Astrocyte of the cerebellum (primary cell): ENCODE data around the gene PHF2.

Source experiments
- DNase-seq: peaks from one replicate; pipeline ENCODE4 v3.0.0-alpha.2; 2011; ENCODE audit warnings: low read depth
- H3K4me3 ChIP-seq: 2 replicates; pipeline ENCODE4 v1.5.1; 2011; ENCODE audit warnings: mild to moderate bottlenecking, low read depth, low read length, moderate library complexity
- CTCF ChIP-seq: IDR thresholded peaks from 2 replicates; pipeline ENCODE4 v1.5.1; 2012; ENCODE audit warnings: low read length, low read depth, moderate library complexity, mild to moderate bottlenecking; ENCODE audit errors: missing control alignments
- in situ Hi-C: cut with HindIII; loops from 2 replicates; pipeline ENCODE4 v1.10.0; 2017; ENCODE audit warnings: low sequenced_read_pairs

Gene PHF2

GRCh38 chr9:93711002-93711401, 134.6 kb downstream of the PHF2 start:
- TF ChIP-seq CTCF: no peak
- in situ Hi-C loops: no loop called here
- no peak for DNase-seq
- no peak overlapping the region for H3K4me3 ChIP-seq

GRCh38 chr9:93712896-93713295, 136.5 kb downstream of the PHF2 start:
- in situ Hi-C loops: no loop called here
- no peak overlapping the region for H3K4me3 ChIP-seq
- no peak for TF ChIP-seq CTCF
- no peak for DNase-seq

GRCh38 chr9:93713716-93714115, 137.3 kb downstream of the PHF2 start:
- in situ Hi-C loops: no loop called here
- no peak overlapping the region for H3K4me3 ChIP-seq
- DNase-seq: no peak
- TF ChIP-seq CTCF: no peak

- TF ChIP-seq CTCF: no peak
- DNase-seq: no peak
- in situ Hi-C loops: no loop called here
- no peak overlapping the region for H3K4me3 ChIP-seq
Measured at GRCh38 chr9:93721417-93721965, 145.1 kb downstream of the PHF2 start.

- DNase-seq: no peak
- no peak overlapping the region for H3K4me3 ChIP-seq
- in situ Hi-C loops: no loop called here
- TF ChIP-seq CTCF: no peak
Measured at GRCh38 chr9:93724852-93725251, 148.5 kb downstream of the PHF2 start.

GRCh38 chr9:93725382-93725781, 149.0 kb downstream of the PHF2 start:
- TF ChIP-seq CTCF: no peak
- H3K4me3 ChIP-seq: no peak overlapping the region
- in situ Hi-C loops: no loop called here
- DNase-seq: no peak

GRCh38 chr9:93726147-93726546, 149.8 kb downstream of the PHF2 start:
- in situ Hi-C loops: no loop called here
- no peak overlapping the region for H3K4me3 ChIP-seq
- no peak for TF ChIP-seq CTCF
- no peak for DNase-seq
